GM12878 (cell line): ENCODE data around the gene MAPKAP1. TPM values are rescaled to one million over a fixed set of nuclear protein-coding genes. Genes with fewer than 3 reads are reported as not detected.

ENCODE experiments used
- ATAC-seq: fragments of 200-7000 bp; cut with Tn5 transposase; 3 replicates; pipeline ENCODE4 v1.9.1; 2020; ENCODE audit warnings: mild to moderate bottlenecking, moderate library complexity
- BruUV-seq: library from RNA; stranded (reverse); fragments of 400-500 nt; replicated peaks from 2 replicates; lab custom pipeline; 2021; lab: Mats Ljungman, UMichigan
- CTCF ChIA-PET: fragments of 300-600 bp; sonication (Branson Sonifier 250); formaldehyde crosslinking; extraction: SDS; loops from one replicate; lab custom pipeline; 2021; ENCODE audit warnings: inconsistent platforms; lab: Yijun Ruan, JAX
- POLR2A ChIA-PET: fragments of 350-600 bp; formaldehyde crosslinking; extraction: SDS; loops from one replicate; lab custom pipeline; 2021; ENCODE audit warnings: inconsistent platforms; lab: Charles Lee
- RAD21 ChIA-PET: fragments of 300-600 bp; sonication (Branson Sonifier 250); formaldehyde crosslinking; loops from one replicate; lab custom pipeline; 2023; ENCODE audit warnings: antibody characterized with exemption; ENCODE audit not compliant: unreplicated experiment; lab: Charles Lee
- SMC1A ChIA-PET: fragments of 300-600 bp; sonication (Branson Sonifier 250); formaldehyde crosslinking; loops from one replicate; lab custom pipeline; 2023; ENCODE audit not compliant: unreplicated experiment, uncharacterized antibody; lab: Charles Lee
- DNase-seq: peaks from one replicate; pipeline ENCODE4 v3.0.0-alpha.2; 2011; ENCODE audit warnings: low read depth, low spot score
- FAIRE-seq: peaks from 3 replicates; lab custom pipeline; 2011; peaks lifted over from hg19 to GRCh38; lab: Jason Lieb, UNC
- H2AFZ ChIP-seq: 2 replicates; pipeline ENCODE4 v1.6.0; 2011; ENCODE audit warnings: low read depth, low read length, control low read depth; ENCODE audit not compliant: control insufficient read depth
- H3K27ac ChIP-seq: 2 replicates; pipeline ENCODE4 v1.5.1; 2011; ENCODE audit warnings: control low read depth; ENCODE audit not compliant: control insufficient read depth, insufficient read depth
- H3K27me3 ChIP-seq, 2 experiments: replicated peaks in 1 of 2; 2 replicates each; pipeline versions ENCODE4 v1.6.0 to v1.6.1; 2011; ENCODE audit warnings: low read length in 1 of 2; ENCODE audit not compliant: control insufficient read depth in 2 of 2, insufficient read depth in 2 of 2
- H3K36me3 ChIP-seq, 2 experiments: 2 replicates each; pipeline ENCODE4 v1.5.1; 2011; ENCODE audit warnings: low read length in 1 of 2; ENCODE audit not compliant: control insufficient read depth in 2 of 2, insufficient read depth in 2 of 2
- H3K4me1 ChIP-seq: 2 replicates; pipeline ENCODE4 v1.6.1; 2011; ENCODE audit warnings: mild to moderate bottlenecking, low read length, moderate library complexity, mixed read lengths; ENCODE audit not compliant: control insufficient read depth, insufficient read depth
- H3K4me2 ChIP-seq: 2 replicates; pipeline ENCODE4 v1.6.0; 2011; ENCODE audit warnings: control low read depth; ENCODE audit not compliant: control insufficient read depth, insufficient read depth
- H3K4me3 ChIP-seq: fragments of 200-600 bp; sonication (generic); 2 replicates; pipeline ENCODE4 v1.5.1; 2016
- H3K79me2 ChIP-seq: 2 replicates; pipeline ENCODE4 v1.6.0; 2011; ENCODE audit warnings: low read length; ENCODE audit not compliant: control insufficient read depth, insufficient read depth
- H3K9ac ChIP-seq: 2 replicates; pipeline ENCODE4 v1.8.0; 2011; ENCODE audit warnings: low read length, control low read depth, mixed read lengths; ENCODE audit not compliant: control insufficient read depth, insufficient read depth
- H3K9me3 ChIP-seq: replicated peaks from 3 replicates; pipeline ENCODE4 v1.5.1; 2011; ENCODE audit warnings: mild to moderate bottlenecking, low read length; ENCODE audit not compliant: control insufficient read depth, insufficient read depth
- H4K20me1 ChIP-seq: 2 replicates; pipeline ENCODE4 v1.6.0; 2011; ENCODE audit not compliant: control insufficient read depth, insufficient read depth
- BRCA1 ChIP-seq: IDR thresholded peaks from 2 replicates; pipeline ENCODE4 v1.6.1; 2011; ENCODE audit warnings: low read depth, low read length, improper control_type of control experiment
- CHD2 ChIP-seq: IDR thresholded peaks from 2 replicates; pipeline ENCODE4 v1.6.1; 2011; ENCODE audit warnings: low read depth, low read length, improper control_type of control experiment, borderline replicate concordance
- EGR1 ChIP-seq, 2 experiments: IDR thresholded peaks; 1 replicate in 1 of 2; 2 replicates in 1 of 2; pipeline ENCODE4 v1.6.1; 2011 to 2012; ENCODE audit warnings: low read depth in 2 of 2, low read length in 2 of 2, borderline replicate concordance in 1 of 2, mild to moderate bottlenecking in 1 of 2, moderate library complexity in 1 of 2
- ELK1 ChIP-seq: IDR thresholded peaks from 2 replicates; pipeline ENCODE4 v1.6.1; 2012; ENCODE audit warnings: low read depth, low read length, improper control_type of control experiment
- EP300 ChIP-seq, 2 experiments: fragments of 150-350 bp in 1 of 2; IDR thresholded peaks; 2 replicates each; pipeline ENCODE4 v1.6.1; 2011 to 2012; ENCODE audit warnings: low read depth in 2 of 2, low read length in 2 of 2, borderline replicate concordance in 1 of 2, improper control_type of control experiment in 1 of 2, inconsistent platforms in 1 of 2; ENCODE audit not compliant: control insufficient read depth in 1 of 2
- FOXM1 ChIP-seq: IDR thresholded peaks from 2 replicates; pipeline ENCODE4 v1.6.1; 2012; ENCODE audit warnings: low read depth, mild to moderate bottlenecking, inconsistent platforms, low read length, moderate library complexity
- IRF4 ChIP-seq: IDR thresholded peaks from 2 replicates; pipeline ENCODE4 v1.6.1; 2011; ENCODE audit warnings: low read depth, low read length
- IRF5 ChIP-seq: fragments of 450-650 bp; IDR thresholded peaks from 2 replicates; pipeline ENCODE4 v1.6.1; 2017; ENCODE audit warnings: borderline replicate concordance
- NFYA ChIP-seq: IDR thresholded peaks from 2 replicates; pipeline ENCODE4 v1.6.1; 2011; ENCODE audit warnings: low read depth, mild to moderate bottlenecking, low read length, improper control_type of control experiment, borderline replicate concordance
- NR2F1 ChIP-seq: fragments of 450-650 bp; conservative IDR thresholded peaks from 2 replicates; pipeline ENCODE4 v1.6.1; 2017; ENCODE audit warnings: mild to moderate bottlenecking
- PKNOX1 ChIP-seq: fragments of 450-650 bp; IDR thresholded peaks from 2 replicates; pipeline ENCODE4 v1.6.1; 2016; ENCODE audit warnings: mild to moderate bottlenecking
- POLR2AphosphoS5 ChIP-seq: IDR thresholded peaks from 2 replicates; pipeline ENCODE4 v1.6.1; 2011; ENCODE audit warnings: mild to moderate bottlenecking, low read length, inconsistent platforms
- RFX5 ChIP-seq: IDR thresholded peaks from 2 replicates; pipeline ENCODE4 v1.6.1; 2011; ENCODE audit warnings: low read depth, low read length, improper control_type of control experiment
- SMARCA5 ChIP-seq: fragments of 450-650 bp; IDR thresholded peaks from 2 replicates; pipeline ENCODE4 v1.6.1; 2017; ENCODE audit warnings: mild to moderate bottlenecking
- TBL1XR1 ChIP-seq: IDR thresholded peaks from 2 replicates; pipeline ENCODE4 v1.6.1; 2012; ENCODE audit warnings: low read depth, low read length, improper control_type of control experiment
- TCF7 ChIP-seq: IDR thresholded peaks from 2 replicates; pipeline ENCODE4 v1.6.1; 2014; ENCODE audit warnings: antibody characterized with exemption, borderline replicate concordance
- ZBTB33 ChIP-seq: fragments of 450-650 bp; IDR thresholded peaks from 2 replicates; pipeline ENCODE4 v1.6.1; 2017; ENCODE audit warnings: mild to moderate bottlenecking
- ZNF622 ChIP-seq: fragments of 450-650 bp; IDR thresholded peaks from 2 replicates; pipeline ENCODE4 v1.6.1; 2017; ENCODE audit warnings: mild to moderate bottlenecking, inconsistent platforms
- WGBS: methylation state at CpG from one replicate; pipeline ENCODE4 v1.1.6; 2016; ENCODE audit warnings: low lambda C conversion rate; ENCODE audit not compliant: insufficient replicate concordance, insufficient coverage; ENCODE audit errors: missing lambda C conversion rate; 5-methylcytosine and 5-hydroxymethylcytosine counted together
- in situ Hi-C: fragments of 300-500 bp; cut with MboI; formaldehyde crosslinking; loops from 9 replicates; pipeline ENCODE4 v1.14.3; 2018; ENCODE audit warnings: mixed read lengths
- intact Hi-C: fragments of 100-400 bp; cut with micrococcal nuclease; formaldehyde crosslinking; loops from one replicate; pipeline ENCODE4 v1.14.2; 2022; ENCODE audit not compliant: unreplicated experiment
- polyA plus RNA-seq, 11 experiments: library from polyadenylated mRNA; depleted of rRNA in 4 of 11; unstranded in 6 of 11; stranded (reverse) in 5 of 11; fragments of >200 nt; fragmentation: Nextera tagmentation in 4 of 11; fragmentation: Illumina TruSeq in 1 of 11; extraction: Ambion mirVana in 4 of 11; extraction: Trizol in 1 of 11; gene quantifications; 1 replicate in 1 of 11; 2 replicates in 10 of 11; pipeline versions ENCODE4 v1.2.1 to v1.2.3, GENCODE V29; 2011 to 2016; ENCODE audit warnings: inconsistent platforms in 2 of 11, missing spikeins in 2 of 11, low read depth in 1 of 11
- total RNA-seq, 4 experiments: library from RNA; depleted of rRNA in 3 of 4; stranded (reverse); fragments of >200 nt in 3 of 4; fragmentation: Illumina TruSeq in 1 of 4; extraction: Trizol in 1 of 4; gene quantifications; 2 replicates each; pipeline versions ENCODE4 v1.2.1 to v1.2.3, GENCODE V29; 2013 to 2021

The MAPKAP1 gene
- total and polyA plus RNA-seq, 10 of the 15 experiments (the other 5 are each of a cell fraction or from before 2014, with no cell fraction given): 5.1 to 188 (median 105) TPM

- TF ChIP-seq EGR1 (IDR thresholded peaks at IDR 0.05; ENCODE audit: borderline replicate concordance in 1 of 2, low read depth in 2 of 2, low read length in 2 of 2) (no peak), NFYA (no peak), NR2F1 (no peak), TCF7 (no peak), SMARCA5 (no peak), IRF5 (no peak), RFX5 (no peak), BRCA1 (no peak), EP300 (IDR thresholded peaks at IDR 0.05; ENCODE audit: borderline replicate concordance in 1 of 2, control insufficient read depth in 1 of 2, low read depth in 2 of 2, low read length in 2 of 2) (no peak)
Observed at GRCh38 chr9:125493384-125493783, 213.6 kb downstream of the MAPKAP1 start (continued).

- in situ Hi-C loops (no loop called here), intact Hi-C loops (no loop called here)
- Histone ChIP-seq H3K79me2 (no peaks in the 10 kb centered on the region), H3K36me3 (peaks cover 0 to 6% of the 10 kb centered on the region in 2 experiments; a peak in 1 of 4 replicates), H3K4me3 (no peak overlapping the region), H3K27ac (no peak overlapping the region), H3K9ac (no peak overlapping the region), H3K4me2 (no peak overlapping the region), H3K4me1 (peaks cover 24% of the 10 kb centered on the region), H3K9me3 (no peaks in the 10 kb centered on the region), H2AFZ (no peak overlapping the region), H3K27me3 (no peaks in the 10 kb centered on the region), H4K20me1 (peaks cover 6% of the 10 kb centered on the region; the same call in 1 of the 2 replicates)
- 100% methylated on average over 2 of the region's 2 CpGs for WGBS
- FAIRE-seq (no peak), DNase-seq (no peak), ATAC-seq (no peak)
- RAD21 ChIA-PET: no interaction called here
- POLR2A ChIA-PET: no interaction called here
- SMC1A ChIA-PET: interaction anchor here (0.9 to 2.9 kb wide), 2 partner anchors 37 to 47 kb away, joined by 4 to 11 read pairs; no protein-coding TSS in a partner anchor
- BruUV-seq: no TSS peak
- CTCF ChIA-PET: interaction anchor here (1.1 kb wide), 1 partner anchor 138 kb away, joined by 5 read pairs; no protein-coding TSS in a partner anchor
- TF ChIP-seq IRF4: no peak
- TF ChIP-seq ZNF622: no peak
- TF ChIP-seq ELK1: no peak
- no peak for TF ChIP-seq POLR2AphosphoS5
- TF ChIP-seq FOXM1: no peak
- TF ChIP-seq CHD2: no peak
- TF ChIP-seq ZBTB33: no peak
- no peak for TF ChIP-seq TBL1XR1
- TF ChIP-seq PKNOX1: no peak
Observed at GRCh38 chr9:125492719-125493118, 214.3 kb downstream of the MAPKAP1 start.
